ENCODE data around the gene CLDN11.

The CLDN11 gene

GRCh38 chr3:170482199-170482598, 63.5 kb downstream of the CLDN11 start:
- Histone ChIP-seq H3K27ac (no peak overlapping the region), H3K36me3 (ENCODE audit: insufficient read depth, low read length) (no peaks in the 10 kb centered on the region), H3K9me3 (ENCODE audit: low read depth, low read length) (no peaks in the 10 kb centered on the region), H3K9ac (ENCODE audit: insufficient read length) (no peak overlapping the region), H3K4me3 (no peak overlapping the region)
- TF ChIP-seq FOXP2 (optimal IDR thresholded peaks at IDR 0.05; ENCODE audit: control extremely low read depth, extremely low read length, insufficient read depth): no peak
- TF ChIP-seq EZH2 (IDR thresholded peaks at IDR 0.05): no peak
- TF ChIP-seq POLR2AphosphoS5 (IDR thresholded peaks at IDR 0.05; ENCODE audit: borderline replicate concordance, low read depth, low read length): no peak
- no peak for DNase-seq (ENCODE audit: low read depth, low spot score)

GRCh38 chr3:170483485-170484262, 65.0 kb downstream of the CLDN11 start:
- Histone ChIP-seq H3K27ac (no peak overlapping the region), H3K9ac (ENCODE audit: insufficient read length) (no peak overlapping the region), H3K9me3 (ENCODE audit: low read depth, low read length) (no peaks in the 10 kb centered on the region), H3K4me3 (no peak overlapping the region), H3K36me3 (ENCODE audit: insufficient read depth, low read length) (no peaks in the 10 kb centered on the region)
- TF ChIP-seq POLR2AphosphoS5 (IDR thresholded peaks at IDR 0.05; ENCODE audit: borderline replicate concordance, low read depth, low read length) (no peak), EZH2 (IDR thresholded peaks at IDR 0.05) (no peak), FOXP2 (optimal IDR thresholded peaks at IDR 0.05; ENCODE audit: control extremely low read depth, extremely low read length, insufficient read depth) (no peak)
- DNase-seq (ENCODE audit: low read depth, low spot score): no peak

All from SK-N-MC (cell line).